ENCODE measurements around the gene CCNB1IP1. TPM values are rescaled to one million over a fixed set of nuclear protein-coding genes. Genes with fewer than 3 reads are reported as not detected.
"Not testable (repeated sequence)": the region's sequence is repeated elsewhere in the genome, so short reads cannot be mapped to it uniquely, and the experiment has no call there.

The CCNB1IP1 gene
- total RNA-seq, 1 donor from 2014 or later, result 95.9 TPM

DNA sequence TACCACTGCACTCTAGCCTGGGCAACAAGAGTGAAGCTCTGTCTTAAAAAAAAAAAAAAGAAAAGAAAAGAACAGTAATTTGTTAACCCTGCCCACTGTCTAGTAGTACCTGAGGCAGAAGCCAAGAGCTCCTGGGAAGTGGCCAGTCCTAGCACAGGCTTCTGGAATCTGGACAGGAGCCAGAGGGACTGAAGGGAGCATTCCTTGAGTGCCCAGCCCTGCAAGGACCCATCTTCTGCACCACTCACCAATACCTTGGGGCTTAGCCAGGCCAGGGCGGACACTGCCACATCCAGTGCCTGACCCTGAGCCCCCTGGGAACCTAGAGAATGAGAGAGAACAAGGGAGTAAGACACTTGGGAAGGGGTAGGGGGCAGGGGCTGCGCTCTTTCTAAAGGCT, 44.1 kb upstream of the CCNB1IP1 start:
- Mint-ChIP-seq H3K27ac (no peak overlapping the region), H3K27me3 (no peaks in the 10 kb centered on the region), H3K4me1 (ENCODE audit: unreplicated experiment) (no peaks in the 10 kb centered on the region), H3K36me3 (peaks cover 14% of the 10 kb centered on the region), H3K4me3 (no peak overlapping the region), H3K9me3 (no peaks in the 10 kb centered on the region)
- DNase-seq (ENCODE audit: extremely low spot score, unreplicated experiment), result no peak
- TF ChIP-seq, protein P1, sequence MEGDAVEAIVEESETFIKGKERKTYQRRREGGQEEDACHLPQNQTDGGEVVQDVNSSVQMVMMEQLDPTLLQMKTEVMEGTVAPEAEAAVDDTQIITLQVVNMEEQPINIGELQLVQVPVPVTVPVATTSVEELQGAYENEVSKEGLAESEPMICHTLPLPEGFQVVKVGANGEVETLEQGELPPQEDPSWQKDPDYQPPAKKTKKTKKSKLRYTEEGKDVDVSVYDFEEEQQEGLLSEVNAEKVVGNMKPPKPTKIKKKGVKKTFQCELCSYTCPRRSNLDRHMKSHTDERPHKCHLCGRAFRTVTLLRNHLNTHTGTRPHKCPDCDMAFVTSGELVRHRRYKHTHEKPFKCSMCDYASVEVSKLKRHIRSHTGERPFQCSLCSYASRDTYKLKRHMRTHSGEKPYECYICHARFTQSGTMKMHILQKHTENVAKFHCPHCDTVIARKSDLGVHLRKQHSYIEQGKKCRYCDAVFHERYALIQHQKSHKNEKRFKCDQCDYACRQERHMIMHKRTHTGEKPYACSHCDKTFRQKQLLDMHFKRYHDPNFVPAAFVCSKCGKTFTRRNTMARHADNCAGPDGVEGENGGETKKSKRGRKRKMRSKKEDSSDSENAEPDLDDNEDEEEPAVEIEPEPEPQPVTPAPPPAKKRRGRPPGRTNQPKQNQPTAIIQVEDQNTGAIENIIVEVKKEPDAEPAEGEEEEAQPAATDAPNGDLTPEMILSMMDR (conservative IDR thresholded peaks at IDR 0.05), result no peak

DNA sequence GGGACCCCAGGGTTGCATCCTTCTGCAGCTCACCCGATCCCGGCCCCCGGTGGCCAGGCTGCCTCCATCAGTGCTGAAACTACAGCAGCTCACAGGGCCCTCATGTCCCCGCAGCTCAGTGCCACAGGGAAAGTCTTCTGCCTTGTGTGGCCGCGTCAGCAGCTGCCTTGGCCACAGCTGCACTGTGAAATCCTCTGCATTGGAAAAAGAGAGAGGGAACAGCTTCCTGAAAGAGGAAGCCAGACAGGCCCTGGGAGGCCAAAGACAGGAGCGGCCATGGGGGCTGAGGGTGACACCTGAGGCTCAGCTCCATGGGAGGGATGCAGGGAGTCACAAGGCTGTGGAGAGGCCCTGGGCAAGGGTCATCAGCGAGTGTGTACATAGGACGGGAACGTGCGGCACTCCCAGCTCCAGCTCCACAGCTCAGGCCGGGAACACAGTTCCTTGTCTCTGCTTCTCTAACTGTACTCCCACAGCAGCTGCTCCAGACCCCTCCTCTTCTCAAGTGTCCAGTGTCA, 43.1 kb upstream of the CCNB1IP1 start:
- no peak for DNase-seq (ENCODE audit: extremely low spot score, unreplicated experiment)
- Mint-ChIP-seq H3K9me3 (no peaks in the 10 kb centered on the region), H3K27me3 (no peaks in the 10 kb centered on the region), H3K36me3 (peaks cover 19% of the 10 kb centered on the region), H3K4me3 (no peak overlapping the region), H3K4me1 (ENCODE audit: unreplicated experiment) (no peaks in the 10 kb centered on the region), H3K27ac (peak overlapping the region; percentile 70)
- TF ChIP-seq, protein P1 (conservative IDR thresholded peaks at IDR 0.05), result no peak

DNA sequence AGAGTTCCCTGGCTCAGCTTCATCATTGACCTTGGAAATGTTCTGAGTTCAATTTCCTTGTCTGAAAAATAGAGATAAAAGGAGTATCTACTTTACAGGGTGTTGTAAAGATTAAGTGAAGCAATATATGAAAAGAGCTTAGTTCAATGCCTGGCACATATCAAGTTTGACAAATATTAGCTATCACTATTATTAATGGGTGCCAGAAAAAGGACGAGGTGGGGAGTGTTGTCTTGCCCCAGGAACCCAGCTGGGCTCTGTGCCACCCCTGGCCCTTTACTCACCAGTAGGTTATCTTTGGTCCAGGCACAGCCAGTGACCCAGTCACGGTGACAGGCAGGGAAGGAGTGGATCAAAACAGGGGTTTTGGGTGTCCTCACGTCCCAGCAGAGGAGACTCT, 42.4 kb upstream of the CCNB1IP1 start:
- H3K4me3 Mint-ChIP-seq, result no peak overlapping the region
- no peak for DNase-seq (ENCODE audit: extremely low spot score, unreplicated experiment)
- no peak overlapping the region for H3K27ac Mint-ChIP-seq
- H3K27me3 Mint-ChIP-seq, result no peaks in the 10 kb centered on the region
- peaks cover 17% of the 10 kb centered on the region for H3K36me3 Mint-ChIP-seq
- TF ChIP-seq, protein P1 (conservative IDR thresholded peaks at IDR 0.05), result no peak
- H3K4me1 Mint-ChIP-seq (ENCODE audit: unreplicated experiment), result no peaks in the 10 kb centered on the region
- no peaks in the 10 kb centered on the region for H3K9me3 Mint-ChIP-seq

DNA sequence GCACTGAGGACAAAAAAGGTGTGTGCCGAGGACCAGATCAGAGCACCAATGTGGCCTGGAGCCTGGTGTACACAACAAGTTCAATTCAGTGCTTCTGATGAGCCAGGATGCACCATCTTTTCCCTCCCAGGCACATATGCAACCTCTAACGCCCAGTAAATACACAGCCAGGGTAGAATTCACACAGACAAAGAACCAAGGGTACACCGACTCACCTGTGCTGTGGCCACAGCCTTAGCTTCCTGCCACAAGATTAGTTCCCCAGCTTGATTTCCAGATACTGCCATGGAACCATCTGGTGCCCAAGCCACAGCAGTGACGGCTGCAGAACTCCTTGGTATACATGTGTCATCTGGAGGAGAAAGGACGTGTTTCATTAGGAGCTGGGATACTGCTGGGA, 39.7 kb upstream of the CCNB1IP1 start:
- TF ChIP-seq, protein P1 (conservative IDR thresholded peaks at IDR 0.05), result no peak
- H3K27me3 Mint-ChIP-seq, result no peaks in the 10 kb centered on the region
- no peak overlapping the region for H3K4me3 Mint-ChIP-seq
- no peak overlapping the region for H3K27ac Mint-ChIP-seq
- peaks cover 19% of the 10 kb centered on the region for H3K36me3 Mint-ChIP-seq
- no peaks in the 10 kb centered on the region for H3K9me3 Mint-ChIP-seq
- no peak for DNase-seq (ENCODE audit: extremely low spot score, unreplicated experiment)
- H3K4me1 Mint-ChIP-seq (ENCODE audit: unreplicated experiment), result no peaks in the 10 kb centered on the region

GRCh38 chr14:20365928-20366327, 32.8 kb upstream of the CCNB1IP1 start:
- H3K27ac Mint-ChIP-seq, result no peak overlapping the region
- no peak for DNase-seq (ENCODE audit: extremely low spot score, unreplicated experiment)
- no peaks in the 10 kb centered on the region for H3K9me3 Mint-ChIP-seq
- no peak overlapping the region for H3K4me3 Mint-ChIP-seq
- H3K36me3 Mint-ChIP-seq, result peaks cover 11% of the 10 kb centered on the region
- no peaks in the 10 kb centered on the region for H3K4me1 Mint-ChIP-seq (ENCODE audit: unreplicated experiment)
- H3K27me3 Mint-ChIP-seq, result no peaks in the 10 kb centered on the region
- TF ChIP-seq, protein P1 (conservative IDR thresholded peaks at IDR 0.05), result no peak

DNA sequence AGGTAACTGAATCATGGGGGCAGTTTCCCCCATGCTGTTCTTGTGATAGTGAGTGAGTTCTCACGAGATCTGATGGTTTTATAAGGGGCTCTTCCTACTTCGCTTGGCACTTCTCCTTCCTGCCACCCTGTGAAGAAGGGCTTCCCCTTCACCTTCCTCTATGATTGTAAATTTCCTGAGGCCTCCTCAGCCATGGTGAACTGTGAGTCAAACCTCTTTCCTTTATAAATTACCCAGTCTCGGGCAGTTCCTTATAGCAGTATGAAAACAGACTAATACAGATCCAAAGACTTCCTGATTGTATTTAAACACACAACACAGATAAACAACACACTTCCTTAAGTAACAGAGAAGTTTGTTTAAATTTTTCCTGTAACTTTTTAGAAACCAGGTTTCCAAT, 25.4 kb upstream of the CCNB1IP1 start:
- DNase-seq (ENCODE audit: extremely low spot score, unreplicated experiment); H3K9me3 Mint-ChIP-seq; H3K4me1 Mint-ChIP-seq (ENCODE audit: unreplicated experiment); H3K27me3 Mint-ChIP-seq; H3K27ac Mint-ChIP-seq; H3K4me3 Mint-ChIP-seq: not testable (repeated sequence)
- peaks cover 28% of the 10 kb centered on the region for H3K36me3 Mint-ChIP-seq
